Stimulated activated CD4-positive, alpha-beta T cell treated with anti-CD3 and anti-CD28 coated beads, Interleukin-1b, Interleukin-23, amount 100 ng/mL, for 4 hours (primary cell): ENCODE data around the gene FMN1.

ENCODE experiments used
- DNase-seq, 2 donors: peaks; one replicate each; pipeline ENCODE4 v3.0.0-alpha.2; 2020; ENCODE audit warnings: low read depth in 2 of 2

FMN1 gene

GRCh38 chr15:32885713-32886112 is 308.8 kb downstream of the FMN1 start:
- no peak for DNase-seq

GRCh38 chr15:32884146-32884545 is 310.4 kb downstream of the FMN1 start:
- no peak for DNase-seq

- no peak for DNase-seq
Observed at GRCh38 chr15:32882955-32883354, 311.6 kb downstream of the FMN1 start.

- DNase-seq = no peak
Observed at GRCh38 chr15:32881528-32881927, 313.0 kb downstream of the FMN1 start.

- DNase-seq = no peak
Observed at GRCh38 chr15:32880642-32881041, 313.9 kb downstream of the FMN1 start.

- no peak for DNase-seq
Observed at GRCh38 chr15:32879980-32880379, 314.5 kb downstream of the FMN1 start.

GRCh38 chr15:32878869-32879805 is 315.4 kb downstream of the FMN1 start:
- no peak for DNase-seq

GRCh38 chr15:32878342-32878741 is 316.2 kb downstream of the FMN1 start:
- DNase-seq = no peak

- no peak for DNase-seq
Observed at GRCh38 chr15:32877252-32878019, 317.1 kb downstream of the FMN1 start.

- DNase-seq = no peak
Observed at GRCh38 chr15:32873284-32874114, 321.0 kb downstream of the FMN1 start.

GRCh38 chr15:32872621-32873283 is 321.8 kb downstream of the FMN1 start:
- DNase-seq = no peak

GRCh38 chr15:32871883-32872282 is 322.6 kb downstream of the FMN1 start:
- DNase-seq = no peak

GRCh38 chr15:32870240-32871033 is 324.1 kb downstream of the FMN1 start:
- DNase-seq = no peak

- no peak for DNase-seq
Observed at GRCh38 chr15:32869776-32870175, 324.7 kb downstream of the FMN1 start.

GRCh38 chr15:32867313-32867626 is 327.2 kb downstream of the FMN1 start:
- DNase-seq = no peak

GRCh38 chr15:32866454-32867312 is 327.8 kb downstream of the FMN1 start:
- DNase-seq = no peak

- DNase-seq = no peak
Observed at GRCh38 chr15:32864841-32865240, 329.7 kb downstream of the FMN1 start.

GRCh38 chr15:32864051-32864450 is 330.5 kb downstream of the FMN1 start:
- no peak for DNase-seq

- DNase-seq = no peak
Observed at GRCh38 chr15:32861761-32862160, 332.8 kb downstream of the FMN1 start.

GRCh38 chr15:32861174-32861573 is 333.3 kb downstream of the FMN1 start:
- DNase-seq = no peak
